ENCODE data around the gene CEP41. TPM values are rescaled to one million over a fixed set of nuclear protein-coding genes. Genes with fewer than 3 reads are reported as not detected.
"Not testable (repeated sequence)": the region's sequence is repeated elsewhere in the genome, so short reads cannot be mapped to it uniquely, and the experiment has no call there.

The CEP41 gene
- total RNA-seq, 4 donors from 2014 or later, result 1.5 to 22.3 (median 8.3) TPM

DNA sequence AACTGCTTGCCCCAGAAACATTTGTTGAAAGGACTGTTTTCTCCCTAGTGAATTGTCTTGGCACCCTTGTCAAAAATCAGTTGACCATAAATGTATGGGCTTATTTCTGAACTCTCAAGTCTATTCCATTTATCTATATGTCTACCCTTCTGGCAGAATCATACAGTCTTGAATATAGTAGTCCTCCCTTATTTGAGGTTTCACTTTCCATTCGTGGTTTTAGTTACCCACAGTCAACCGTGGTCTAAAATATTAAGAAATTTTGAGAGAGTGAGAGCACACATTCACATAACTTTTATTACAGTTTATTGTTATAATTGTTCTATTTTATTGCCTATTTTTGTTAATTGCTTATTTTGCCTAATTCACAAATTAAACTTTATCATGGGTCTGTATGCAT, 17.4 kb upstream of the CEP41 start:
- no peaks in the 10 kb centered on the region for H3K36me3 ChIP-seq
- no peak overlapping the region for H3K27ac ChIP-seq
- no peaks in the 10 kb centered on the region for H3K4me1 ChIP-seq
- no peak for DNase-seq
- H3K4me3 ChIP-seq, result no peak overlapping the region
- H3K27me3 ChIP-seq, result no peaks in the 10 kb centered on the region
- intact Hi-C loops (cut with DNase I; ENCODE audit: low total_unique reads), result no loop called here
- TF ChIP-seq, protein P1, sequence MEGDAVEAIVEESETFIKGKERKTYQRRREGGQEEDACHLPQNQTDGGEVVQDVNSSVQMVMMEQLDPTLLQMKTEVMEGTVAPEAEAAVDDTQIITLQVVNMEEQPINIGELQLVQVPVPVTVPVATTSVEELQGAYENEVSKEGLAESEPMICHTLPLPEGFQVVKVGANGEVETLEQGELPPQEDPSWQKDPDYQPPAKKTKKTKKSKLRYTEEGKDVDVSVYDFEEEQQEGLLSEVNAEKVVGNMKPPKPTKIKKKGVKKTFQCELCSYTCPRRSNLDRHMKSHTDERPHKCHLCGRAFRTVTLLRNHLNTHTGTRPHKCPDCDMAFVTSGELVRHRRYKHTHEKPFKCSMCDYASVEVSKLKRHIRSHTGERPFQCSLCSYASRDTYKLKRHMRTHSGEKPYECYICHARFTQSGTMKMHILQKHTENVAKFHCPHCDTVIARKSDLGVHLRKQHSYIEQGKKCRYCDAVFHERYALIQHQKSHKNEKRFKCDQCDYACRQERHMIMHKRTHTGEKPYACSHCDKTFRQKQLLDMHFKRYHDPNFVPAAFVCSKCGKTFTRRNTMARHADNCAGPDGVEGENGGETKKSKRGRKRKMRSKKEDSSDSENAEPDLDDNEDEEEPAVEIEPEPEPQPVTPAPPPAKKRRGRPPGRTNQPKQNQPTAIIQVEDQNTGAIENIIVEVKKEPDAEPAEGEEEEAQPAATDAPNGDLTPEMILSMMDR (IDR thresholded peaks at IDR 0.05), result no peak
- TF ChIP-seq POLR2A (IDR thresholded peaks at IDR 0.05), result no peak
- H3K9me3 ChIP-seq, result no peaks in the 10 kb centered on the region

DNA sequence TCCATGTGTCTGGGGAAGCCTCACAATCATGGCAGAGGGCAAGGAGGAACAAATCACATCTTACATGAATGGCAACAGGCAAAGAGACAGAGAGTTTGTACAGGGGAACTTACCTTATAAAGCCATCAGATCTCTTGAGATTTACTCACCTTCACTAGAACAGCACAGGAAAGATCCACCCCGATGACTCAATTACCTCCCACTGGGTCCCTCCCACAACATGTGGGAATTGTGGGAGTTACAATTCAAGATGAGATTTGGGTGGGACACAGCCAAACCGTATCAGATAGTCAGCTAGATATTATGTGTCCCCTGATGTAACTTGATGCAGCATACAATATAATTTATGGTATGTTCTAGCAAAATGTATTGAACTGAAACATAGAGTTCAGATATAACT, 14.1 kb upstream of the CEP41 start:
- TF ChIP-seq POLR2A (IDR thresholded peaks at IDR 0.05), result no peak
- TF ChIP-seq, protein P1 (IDR thresholded peaks at IDR 0.05), result no peak
- Histone ChIP-seq H3K4me3 (no peak overlapping the region), H3K36me3 (no peaks in the 10 kb centered on the region), H3K4me1 (no peaks in the 10 kb centered on the region), H3K9me3 (no peaks in the 10 kb centered on the region), H3K27ac (no peak overlapping the region), H3K27me3 (no peaks in the 10 kb centered on the region)
- intact Hi-C loops (cut with DNase I; ENCODE audit: low total_unique reads), result no loop called here
- DNase-seq, result no peak

DNA sequence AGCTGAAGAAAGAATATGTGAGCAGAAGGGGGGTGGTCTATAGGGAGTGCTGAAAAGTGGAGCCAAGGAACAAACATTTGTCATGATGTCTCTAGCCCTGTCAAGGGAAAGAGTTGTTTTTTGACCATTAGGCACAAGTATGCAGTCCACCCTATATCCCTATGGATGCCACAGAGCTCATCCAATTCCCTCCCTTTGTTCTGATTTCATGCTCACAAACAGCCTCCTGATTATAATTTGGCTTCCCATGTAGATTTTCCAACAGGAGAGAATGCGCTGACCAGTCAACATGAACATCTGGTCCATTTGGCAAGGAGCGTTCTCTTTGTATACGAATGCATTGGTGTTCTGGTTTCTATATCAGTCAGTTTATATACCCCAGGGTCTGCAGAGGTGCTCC, 12.1 kb upstream of the CEP41 start:
- Histone ChIP-seq H3K4me1 (no peaks in the 10 kb centered on the region), H3K36me3 (no peaks in the 10 kb centered on the region), H3K9me3 (no peaks in the 10 kb centered on the region), H3K27ac (no peak overlapping the region), H3K4me3 (no peak overlapping the region), H3K27me3 (no peaks in the 10 kb centered on the region)
- intact Hi-C loops (cut with DNase I; ENCODE audit: low total_unique reads), result no loop called here
- no peak for DNase-seq
- no peak for TF ChIP-seq POLR2A (IDR thresholded peaks at IDR 0.05)
- TF ChIP-seq, protein P1 (IDR thresholded peaks at IDR 0.05), result no peak

DNA sequence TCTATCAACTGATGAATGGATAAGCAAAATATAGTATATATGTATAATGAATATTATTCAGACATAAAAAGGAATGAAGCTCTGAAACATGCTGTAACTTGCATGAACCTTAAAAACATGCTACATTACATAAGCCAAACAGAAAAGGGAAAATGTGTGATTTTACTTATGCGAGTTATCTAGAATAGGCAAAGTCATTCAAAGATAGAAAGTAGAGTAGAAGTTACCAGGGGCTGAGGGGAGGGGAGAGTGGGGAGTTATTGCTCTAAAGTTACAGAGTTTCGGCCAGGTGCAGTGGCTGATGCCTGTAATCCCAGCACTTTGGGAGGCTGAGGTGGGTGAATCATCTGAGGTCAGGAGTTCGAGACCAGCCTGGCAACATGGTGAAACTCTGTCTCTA, 10.5 kb upstream of the CEP41 start:
- DNase-seq; intact Hi-C loops (cut with DNase I; ENCODE audit: low total_unique reads); H3K27me3 ChIP-seq; H3K4me3 ChIP-seq; H3K36me3 ChIP-seq; H3K4me1 ChIP-seq; H3K9me3 ChIP-seq; H3K27ac ChIP-seq: not testable (repeated sequence)

DNA sequence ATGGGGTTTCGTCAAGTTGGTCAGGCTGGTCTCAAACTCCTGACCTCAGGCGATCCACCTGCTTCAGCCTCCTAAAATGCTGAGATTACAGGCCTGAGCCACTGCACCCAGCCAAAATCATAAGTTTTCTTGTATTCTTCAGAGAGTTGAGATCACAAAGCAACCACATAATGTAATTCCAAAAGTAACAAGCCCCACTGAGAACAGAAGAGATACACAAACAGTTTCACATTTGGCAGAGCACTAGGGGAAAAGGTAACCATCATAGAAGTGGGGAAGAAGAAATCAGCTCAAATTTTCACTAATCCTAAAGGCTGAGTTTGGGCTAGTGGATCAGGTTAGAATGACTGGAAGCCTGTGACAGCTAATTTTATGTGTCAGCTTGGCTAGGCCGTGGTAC, 5.4 kb upstream of the CEP41 start:
- TF ChIP-seq, protein P1 (IDR thresholded peaks at IDR 0.05), result no peak
- TF ChIP-seq POLR2A (IDR thresholded peaks at IDR 0.05), result no peak
- no peaks in the 10 kb centered on the region for H3K27me3 ChIP-seq
- intact Hi-C loops (cut with DNase I; ENCODE audit: low total_unique reads), result no loop called here
- H3K27ac ChIP-seq, result no peak overlapping the region
- DNase-seq, result no peak
- H3K36me3 ChIP-seq, result no peaks in the 10 kb centered on the region
- peaks cover 0 to 5% of the 10 kb centered on the region in 2 donors for H3K4me1 ChIP-seq
- H3K9me3 ChIP-seq, result peaks cover 0 to 3% of the 10 kb centered on the region in 2 donors
- no peak overlapping the region for H3K4me3 ChIP-seq

DNA sequence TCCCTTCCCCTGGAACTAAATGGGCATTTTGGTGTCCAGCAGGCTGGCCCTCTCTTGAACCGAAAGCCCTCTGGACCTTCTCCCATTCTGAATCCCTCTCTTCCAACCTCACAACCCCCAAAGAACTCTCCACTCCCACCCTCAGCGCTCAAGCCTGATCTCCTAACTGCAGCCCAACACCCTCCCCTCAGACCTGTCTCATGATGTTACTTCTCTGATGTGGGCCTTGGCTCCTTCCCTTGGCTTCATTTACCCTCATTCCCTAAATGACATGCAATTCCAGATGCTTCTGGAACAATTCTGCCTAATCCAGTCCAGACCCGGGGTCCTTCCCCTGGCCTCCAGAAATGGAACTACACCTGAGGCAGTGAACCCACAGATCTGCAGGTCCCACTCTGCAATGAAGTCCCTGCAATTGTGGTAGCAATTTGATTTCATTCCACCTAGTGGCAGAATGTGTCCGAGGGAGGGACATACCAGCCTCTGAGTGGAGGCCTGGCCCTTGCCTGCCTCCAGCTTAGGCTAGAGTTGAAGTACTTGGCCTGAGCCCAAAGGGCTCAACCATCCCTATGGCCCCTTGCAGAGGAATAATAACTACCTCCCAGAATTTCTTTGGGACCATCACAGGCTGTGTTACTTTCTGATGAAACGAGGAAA, 4.1 kb upstream of the CEP41 start:
- no peak for DNase-seq
- intact Hi-C loops (cut with DNase I; ENCODE audit: low total_unique reads), result no loop called here
- TF ChIP-seq POLR2A (IDR thresholded peaks at IDR 0.05), result no peak
- TF ChIP-seq, protein P1 (IDR thresholded peaks at IDR 0.05), result no peak
- H3K4me1 ChIP-seq, result peaks cover 0 to 5% of the 10 kb centered on the region in 2 donors
- H3K4me3 ChIP-seq, result no peak overlapping the region
- H3K36me3 ChIP-seq, result no peaks in the 10 kb centered on the region
- H3K9me3 ChIP-seq, result peaks cover 0 to 3% of the 10 kb centered on the region in 2 donors
- no peaks in the 10 kb centered on the region for H3K27me3 ChIP-seq
- H3K27ac ChIP-seq, result peak overlapping the region; percentile 58 to 61

Data from uterus (tissue), 4 donors.